MCF 10A (cell line): ENCODE results near the gene ZFTA. TPM values are rescaled to one million over a fixed set of nuclear protein-coding genes. Genes with fewer than 3 reads are reported as not detected.
"Not testable (repeated sequence)": the region's sequence is repeated elsewhere in the genome, so short reads cannot be mapped to it uniquely, and the experiment has no call there.

Source experiments
- BruUV-seq: library from RNA; stranded (reverse); fragments of 400-500 nt; replicated peaks from 2 replicates; lab custom pipeline; 2021; lab: Mats Ljungman, UMichigan
- CTCF ChIA-PET: fragments of 300-600 bp; sonication (Branson Sonifier 250); formaldehyde crosslinking; extraction: SDS; loops from one replicate; lab custom pipeline; 2021; ENCODE audit warnings: antibody characterized with exemption, inconsistent platforms; lab: Yijun Ruan, JAX
- POLR2A ChIA-PET: fragments of 300-600, 350-650 bp; sonication (Branson Sonifier 250); formaldehyde crosslinking; extraction: SDS; loops from one replicate; lab custom pipeline; 2020; ENCODE audit warnings: antibody characterized with exemption, inconsistent platforms; lab: Yijun Ruan, JAX
- DNase-seq: peaks from one replicate; pipeline ENCODE4 v3.0.0-alpha.2; 2018; ENCODE audit not compliant: unreplicated experiment
- H3K27ac Mint-ChIP-seq: one replicate; pipeline ENCODE4 v1.8.0; 2022; ENCODE audit warnings: mild to moderate bottlenecking, low read depth, mixed read lengths; ENCODE audit not compliant: unreplicated experiment
- H3K27me3 Mint-ChIP-seq: one replicate; pipeline ENCODE4 v1.8.0; 2022; ENCODE audit warnings: mixed read lengths; ENCODE audit not compliant: insufficient read depth, unreplicated experiment
- H3K36me3 Mint-ChIP-seq: one replicate; pipeline ENCODE4 v1.8.0; 2022; ENCODE audit warnings: mild to moderate bottlenecking, moderate library complexity, mixed read lengths; ENCODE audit not compliant: insufficient read depth, unreplicated experiment
- H3K4me1 Mint-ChIP-seq: one replicate; pipeline ENCODE4 v1.8.0; 2022; ENCODE audit warnings: mixed read lengths; ENCODE audit not compliant: insufficient read depth, unreplicated experiment
- H3K4me3 Mint-ChIP-seq: one replicate; pipeline ENCODE4 v1.8.0; 2022; ENCODE audit warnings: mild to moderate bottlenecking, moderate library complexity, mixed read lengths; ENCODE audit not compliant: unreplicated experiment
- H3K9me3 Mint-ChIP-seq: one replicate; pipeline ENCODE4 v1.8.0; 2022; ENCODE audit warnings: mixed read lengths; ENCODE audit not compliant: unreplicated experiment
- CTCF ChIP-seq: fragments of 200-600 bp; IDR thresholded peaks from one replicate; pipeline ENCODE4 v1.8.0; 2022; ENCODE audit warnings: antibody characterized with exemption, mild to moderate bottlenecking; ENCODE audit not compliant: unreplicated experiment
- intact Hi-C: fragments of 100-400 bp; cut with micrococcal nuclease; formaldehyde crosslinking; loops from 2 replicates; pipeline ENCODE4 v1.14.1; 2022
- total RNA-seq: library from RNA; stranded (reverse); gene quantifications from 2 replicates; pipeline ENCODE4 v1.2.3, GENCODE V29; 2022

The ZFTA gene
- total RNA-seq, 1 experiment from 2014 or later = 2.6 TPM

- no TSS peak for BruUV-seq
- Mint-ChIP-seq H3K36me3 (no peaks in the 10 kb centered on the region), H3K27ac (no peak overlapping the region), H3K9me3 (no peaks in the 10 kb centered on the region), H3K4me1 (no peaks in the 10 kb centered on the region), H3K4me3 (no peak overlapping the region), H3K27me3 (no peaks in the 10 kb centered on the region)
- DNase-seq = no peak
- no peak for TF ChIP-seq CTCF
- ChIA-PET POLR2A (no interaction called here), CTCF (interaction anchor here (0.8 to 1.3 kb wide), 3 partner anchors 12 to 167 kb away, joined by 3 to 4 read pairs (median 4); no protein-coding TSS in a partner anchor)
- intact Hi-C loops = no loop called here
Measured at GRCh38 chr11:63779039-63779438, 10.5 kb upstream of the ZFTA start.

DNA sequence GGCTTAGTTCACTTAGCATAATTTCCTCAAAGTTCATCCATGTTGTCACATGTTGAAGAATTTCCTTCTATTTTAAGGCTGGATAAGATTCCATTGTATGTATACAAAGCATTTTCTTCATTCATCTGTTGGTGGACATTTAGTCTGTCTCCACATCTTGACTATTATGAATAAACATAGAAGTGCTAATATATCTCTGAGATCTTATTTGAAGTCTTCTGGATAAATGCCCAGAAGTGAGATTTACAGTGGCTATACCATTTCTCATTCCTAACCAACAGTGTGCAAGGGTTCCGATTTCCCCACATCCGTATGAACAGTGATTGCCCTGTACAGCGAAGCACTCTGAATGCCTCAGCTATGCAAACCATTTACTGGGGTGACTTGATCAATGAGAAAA, 6.6 kb upstream of the ZFTA start:
- H3K36me3 Mint-ChIP-seq = no peaks in the 10 kb centered on the region
- no peaks in the 10 kb centered on the region for H3K9me3 Mint-ChIP-seq
- TF ChIP-seq CTCF = no peak
- no peak overlapping the region for H3K27ac Mint-ChIP-seq
- ChIA-PET CTCF (interaction anchor here (0.7 kb wide), 1 partner anchor 61 kb away, joined by 3 read pairs; no protein-coding TSS in a partner anchor), POLR2A (no interaction called here)
- no peak overlapping the region for H3K4me3 Mint-ChIP-seq
- no peak for DNase-seq
- no peaks in the 10 kb centered on the region for H3K4me1 Mint-ChIP-seq
- no peaks in the 10 kb centered on the region for H3K27me3 Mint-ChIP-seq
- intact Hi-C loops = no loop called here
- no TSS peak for BruUV-seq

DNA sequence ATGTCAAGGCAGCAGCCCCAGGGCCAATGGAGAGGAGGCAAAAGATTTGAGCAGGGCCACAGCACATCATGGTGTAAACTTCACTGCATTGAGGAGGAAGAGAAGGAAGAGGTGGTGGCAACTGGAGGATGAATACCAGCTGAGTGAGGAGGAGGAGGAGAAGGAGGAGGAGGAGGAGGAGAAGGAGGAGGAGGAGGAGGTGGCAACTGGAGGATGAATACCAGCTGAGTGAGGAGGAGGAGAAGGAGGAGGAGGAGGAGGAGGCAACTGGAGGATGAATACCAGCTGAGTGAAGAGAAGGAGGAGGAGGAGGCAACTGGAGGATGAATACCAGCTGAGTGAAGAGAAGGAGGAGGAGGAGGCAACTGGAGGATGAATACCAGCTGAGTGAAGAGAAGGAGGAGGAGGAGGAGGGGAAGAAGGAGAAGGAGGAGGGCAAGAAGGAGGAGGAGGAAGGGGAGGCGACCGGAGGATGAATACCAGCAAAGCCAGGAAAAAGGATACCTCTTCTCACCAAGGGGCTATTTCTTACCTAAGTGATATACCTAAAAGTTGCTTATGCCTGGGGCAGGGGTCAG, 3.3 kb upstream of the ZFTA start:
- POLR2A ChIA-PET = interaction anchor here (0.5 to 0.6 kb wide), 2 partner anchors 31 to 891 kb away, joined by 3 read pairs; no protein-coding TSS in a partner anchor
- BruUV-seq, H3K9me3 Mint-ChIP-seq, H3K4me1 Mint-ChIP-seq, DNase-seq, H3K27me3 Mint-ChIP-seq, H3K36me3 Mint-ChIP-seq, intact Hi-C loops, H3K27ac Mint-ChIP-seq, H3K4me3 Mint-ChIP-seq: not testable (repeated sequence)
- CTCF ChIA-PET = interaction anchor here (0.6 to 1.3 kb wide), 3 partner anchors 65 to 174 kb away, joined by 3 to 4 read pairs (median 3); no protein-coding TSS in a partner anchor

DNA sequence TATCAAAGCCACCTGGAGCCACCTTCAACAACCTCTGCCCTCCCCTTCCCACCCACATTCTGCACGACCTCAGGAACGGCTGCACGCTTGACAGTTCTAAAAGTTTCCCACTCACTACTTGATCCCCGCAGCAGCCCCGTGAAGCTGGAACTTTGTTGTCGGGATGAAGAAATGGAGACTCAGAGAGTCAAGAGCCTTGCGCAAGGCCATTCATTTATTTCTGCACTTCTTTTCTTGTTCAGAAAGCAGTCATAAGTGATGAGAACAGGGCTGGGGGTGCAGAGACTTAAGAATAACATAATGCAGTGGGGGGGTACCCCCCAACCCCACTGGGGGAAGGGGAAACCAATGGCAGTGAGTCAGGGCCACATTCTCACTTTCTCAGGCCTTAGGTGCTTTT, 2.2 kb upstream of the ZFTA start:
- Mint-ChIP-seq H3K27me3 (no peaks in the 10 kb centered on the region), H3K27ac (no peak overlapping the region), H3K36me3 (no peaks in the 10 kb centered on the region), H3K4me1 (peaks cover 8% of the 10 kb centered on the region), H3K4me3 (no peak overlapping the region), H3K9me3 (no peaks in the 10 kb centered on the region)
- TF ChIP-seq CTCF = no peak
- intact Hi-C loops = no loop called here
- POLR2A ChIA-PET = no interaction called here
- DNase-seq = no peak
- CTCF ChIA-PET = no interaction called here
- no TSS peak for BruUV-seq
